NAMALWA (cell line): Measurements from ENCODE around the gene ZC3H18.

Experiments
- DNase-seq: peaks from one replicate; pipeline ENCODE4 v3.0.0-alpha.2; 2015; ENCODE audit warnings: low spot score

The ZC3H18 gene

GRCh38 chr16:88582912-88583575 is 12.8 kb downstream of the ZC3H18 start:
- no peak for DNase-seq

- DNase-seq, result no peak
These were observed 14.5 kb downstream of the ZC3H18 start for GRCh38 chr16:88584676-88585075.

- no peak for DNase-seq
These were observed 15.1 kb downstream of the ZC3H18 start for GRCh38 chr16:88585269-88585668.

- DNase-seq, result no peak
These were observed 15.9 kb downstream of the ZC3H18 start for GRCh38 chr16:88585927-88586581.

GRCh38 chr16:88588148-88588547 is 17.9 kb downstream of the ZC3H18 start:
- DNase-seq, result no peak

DNA sequence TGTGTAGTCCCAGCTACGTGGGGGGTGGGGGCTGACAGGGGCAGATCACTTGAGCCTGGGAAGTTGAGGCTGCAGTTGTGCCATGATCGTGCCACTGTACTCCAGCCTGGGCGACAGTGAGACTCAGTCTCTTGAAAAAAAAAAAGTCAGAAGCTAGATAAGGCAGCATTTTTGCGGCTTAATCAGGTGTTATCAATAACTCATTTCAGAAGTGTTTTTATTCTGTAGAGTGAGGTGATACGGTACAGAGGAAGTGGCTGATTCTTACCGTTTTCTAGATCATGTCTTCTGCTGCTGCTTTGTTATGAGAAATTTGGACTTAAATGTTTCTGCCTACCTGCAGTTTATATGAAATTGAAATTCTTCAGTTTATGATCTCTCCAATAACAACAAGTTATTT is 18.6 kb downstream of the ZC3H18 start:
- DNase-seq, result no peak

GRCh38 chr16:88589441-88589840 is 19.2 kb downstream of the ZC3H18 start:
- DNase-seq, result no peak

- DNase-seq, result no peak
These were observed 21.4 kb downstream of the ZC3H18 start for GRCh38 chr16:88591577-88592021.

DNA sequence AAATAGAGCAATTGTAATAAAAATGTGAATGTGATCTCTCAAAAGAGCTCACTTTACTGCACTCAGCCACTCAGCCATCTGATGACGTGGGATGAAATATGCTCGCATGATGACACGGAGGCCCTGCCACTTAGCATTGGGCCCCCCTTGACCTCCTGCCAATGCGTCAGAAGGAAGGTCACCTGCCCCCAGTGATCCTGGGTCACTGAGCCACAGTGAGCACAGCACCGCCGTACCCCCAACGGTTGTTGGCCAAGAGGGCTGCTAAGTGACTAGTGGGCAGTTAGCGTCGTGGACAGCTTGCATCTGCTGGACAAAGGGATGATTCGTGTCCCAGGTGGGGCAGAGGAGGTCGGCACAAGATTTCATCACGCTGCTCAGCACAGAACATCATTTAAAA is 22.9 kb downstream of the ZC3H18 start:
- DNase-seq, result no peak

- DNase-seq, result no peak
These were observed 23.3 kb downstream of the ZC3H18 start for GRCh38 chr16:88593489-88593888.

GRCh38 chr16:88593910-88594309 is 23.7 kb downstream of the ZC3H18 start:
- DNase-seq, result no peak

- DNase-seq, result no peak
These were observed 24.9 kb downstream of the ZC3H18 start for GRCh38 chr16:88595101-88595500.

DNA sequence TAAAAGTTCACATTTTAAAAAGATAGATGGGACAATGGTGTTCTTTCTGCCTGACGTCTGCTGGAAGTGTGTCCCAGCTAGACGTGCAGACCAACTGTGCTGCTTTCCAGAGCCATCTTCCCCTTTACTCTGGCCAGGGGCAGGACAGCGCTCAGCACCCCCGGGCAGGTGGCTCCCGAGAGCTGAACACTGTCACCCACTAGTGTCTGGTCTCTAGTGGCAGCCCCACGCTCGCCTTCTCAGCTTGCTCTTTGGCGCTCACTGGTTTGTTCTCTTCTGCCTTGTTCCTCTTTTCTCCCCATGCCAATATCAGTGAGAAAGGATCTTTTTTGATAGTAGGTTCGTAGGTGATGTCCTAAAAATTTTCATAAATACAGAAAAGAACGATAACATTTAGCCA is 25.7 kb downstream of the ZC3H18 start:
- DNase-seq, result no peak

DNA sequence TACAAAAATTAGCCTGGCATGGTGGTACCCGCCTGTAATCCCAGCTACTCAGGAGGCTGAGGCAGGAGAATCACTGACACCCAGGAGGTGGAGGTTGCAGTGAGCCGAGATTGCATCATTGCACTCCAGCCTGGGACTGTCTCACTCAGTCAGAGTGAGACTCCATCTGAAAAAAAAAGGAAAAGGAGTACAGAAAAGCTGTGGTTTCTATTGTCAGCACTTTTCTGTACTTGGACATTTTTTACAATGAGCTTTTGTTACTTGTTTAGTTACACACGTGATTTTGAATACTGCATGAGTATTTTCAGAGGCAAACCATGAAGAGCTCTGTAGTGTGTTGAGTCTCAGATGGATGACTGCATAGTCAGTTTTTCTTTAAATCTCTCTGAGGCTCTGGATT is 26.3 kb downstream of the ZC3H18 start:
- no peak for DNase-seq

DNA sequence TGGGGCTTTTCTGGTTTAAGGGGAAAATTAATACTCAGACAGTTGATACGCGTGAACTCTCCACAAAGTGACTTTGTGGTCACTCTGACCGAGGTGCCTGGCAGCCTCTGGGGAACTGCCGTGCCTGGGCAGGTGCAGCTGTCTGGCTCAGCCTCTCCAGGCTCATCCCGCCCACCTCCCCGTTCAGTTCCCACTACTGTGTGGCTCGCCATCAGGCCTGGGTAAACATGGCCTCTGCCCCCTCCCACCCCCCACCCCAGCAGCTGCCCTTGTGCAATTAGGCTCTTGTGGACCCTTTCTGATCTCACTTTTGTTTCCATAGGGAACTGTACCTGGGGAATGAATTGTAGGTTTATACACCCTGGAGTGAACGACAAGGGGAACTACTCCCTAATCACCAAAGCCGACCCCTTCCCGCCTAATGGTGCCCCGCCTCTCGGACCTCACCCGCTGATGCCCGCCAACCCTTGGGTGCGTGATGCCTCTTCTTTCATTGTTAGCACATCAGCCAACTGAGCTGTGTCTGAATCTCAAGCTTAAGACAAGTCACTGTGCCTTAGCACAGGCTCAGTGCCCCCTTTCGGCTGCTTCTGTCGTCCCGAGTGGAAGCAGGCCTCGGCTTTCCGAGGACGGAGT is 27.8 kb downstream of the ZC3H18 start:
- DNase-seq, result no peak

- no peak for DNase-seq
These were observed 29.0 kb downstream of the ZC3H18 start for GRCh38 chr16:88599092-88599733.

- no peak for DNase-seq
These were observed 29.8 kb downstream of the ZC3H18 start for GRCh38 chr16:88599825-88600538.

DNA sequence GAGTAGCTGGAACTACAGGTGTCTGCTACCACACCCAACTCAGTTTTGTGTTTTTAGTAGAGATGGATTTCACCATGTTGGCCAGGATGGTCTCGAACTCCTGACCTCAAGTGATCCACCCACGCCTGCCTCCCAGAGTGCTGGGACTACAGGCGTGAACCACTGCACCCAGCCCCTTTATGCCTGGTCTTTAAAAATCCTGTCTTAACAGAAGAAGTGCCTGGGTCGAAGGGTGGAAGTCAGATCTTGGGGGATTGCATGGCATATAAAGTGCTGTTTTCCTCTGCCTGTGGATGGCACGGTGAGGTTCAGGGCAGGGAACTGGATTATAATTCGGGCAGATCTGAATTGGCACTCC is 30.3 kb downstream of the ZC3H18 start:
- DNase-seq, result no peak

DNA sequence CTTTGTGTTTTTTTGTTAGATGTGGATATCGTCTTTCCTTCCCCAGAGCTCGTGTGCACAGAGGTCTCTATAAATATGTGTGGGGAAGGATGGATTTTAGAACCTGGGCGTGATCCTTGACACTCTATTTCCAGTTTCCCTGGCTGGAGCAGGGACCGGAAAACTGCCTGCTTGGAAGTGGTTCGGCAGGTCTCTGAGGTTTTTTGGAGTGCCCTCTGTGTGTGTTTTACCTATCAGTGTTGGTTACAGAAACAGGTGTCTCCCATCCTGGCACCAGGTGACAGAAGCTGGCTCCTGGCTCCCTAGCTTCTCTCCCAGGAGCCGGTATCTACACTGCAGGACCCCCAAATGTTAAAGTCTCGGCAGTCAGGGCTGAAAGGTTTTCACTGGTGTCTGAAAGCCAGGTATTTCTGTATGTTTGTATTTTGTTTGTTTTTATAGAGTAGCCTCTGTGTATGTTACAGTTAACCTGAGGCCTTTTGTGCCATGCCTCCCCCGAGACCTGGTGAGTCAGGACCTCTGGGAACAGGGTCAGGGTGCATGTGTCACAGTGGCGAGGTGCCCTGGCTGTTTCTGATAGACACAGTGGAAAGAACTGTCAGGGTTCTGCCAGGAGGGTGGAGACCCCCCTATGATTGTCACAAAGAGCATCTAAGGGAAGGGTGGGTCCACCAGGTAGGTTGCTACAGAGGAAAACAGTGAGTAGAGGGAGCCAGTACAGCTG is 31.3 kb downstream of the ZC3H18 start:
- DNase-seq, result no peak

- no peak for DNase-seq
These were observed 31.9 kb downstream of the ZC3H18 start for GRCh38 chr16:88602091-88602490.
